Nephron progenitor cell (in vitro differentiated cells): ENCODE results near the gene SPACDR.
"Not testable (repeated sequence)": the region's sequence is repeated elsewhere in the genome, so short reads cannot be mapped to it uniquely, and the experiment has no call there.

Experiments used
- DNase-seq: peaks from one replicate; pipeline ENCODE4 v3.0.0; 2021
- H3K27ac Mint-ChIP-seq: 2 replicates; pipeline ENCODE4 v1.8.0; 2021; ENCODE audit warnings: mild to moderate bottlenecking, moderate library complexity, mixed read lengths
- H3K27me3 Mint-ChIP-seq: 2 replicates; pipeline ENCODE4 v1.8.0; 2021; ENCODE audit warnings: mild to moderate bottlenecking, low read depth, mixed read lengths; ENCODE audit not compliant: poor library complexity
- H3K36me3 Mint-ChIP-seq: 2 replicates; pipeline ENCODE4 v1.8.0; 2021; ENCODE audit warnings: low read depth, mixed read lengths
- H3K4me1 Mint-ChIP-seq: 2 replicates; pipeline ENCODE4 v1.8.0; 2021; ENCODE audit warnings: mixed read lengths
- H3K4me3 Mint-ChIP-seq: 2 replicates; pipeline ENCODE4 v1.8.0; 2021; ENCODE audit warnings: mild to moderate bottlenecking, moderate library complexity, mixed read lengths
- H3K9me3 Mint-ChIP-seq: 2 replicates; pipeline ENCODE4 v1.8.0; 2021; ENCODE audit warnings: mild to moderate bottlenecking, moderate library complexity, mixed read lengths
- TF ChIP-seq, protein P1 (sequence below): fragments of 200-600 bp; sonication (generic); IDR thresholded peaks from 2 replicates; pipeline ENCODE4 v1.5.0; 2021; ENCODE audit warnings: antibody characterized with exemption

The SPACDR gene

DNA sequence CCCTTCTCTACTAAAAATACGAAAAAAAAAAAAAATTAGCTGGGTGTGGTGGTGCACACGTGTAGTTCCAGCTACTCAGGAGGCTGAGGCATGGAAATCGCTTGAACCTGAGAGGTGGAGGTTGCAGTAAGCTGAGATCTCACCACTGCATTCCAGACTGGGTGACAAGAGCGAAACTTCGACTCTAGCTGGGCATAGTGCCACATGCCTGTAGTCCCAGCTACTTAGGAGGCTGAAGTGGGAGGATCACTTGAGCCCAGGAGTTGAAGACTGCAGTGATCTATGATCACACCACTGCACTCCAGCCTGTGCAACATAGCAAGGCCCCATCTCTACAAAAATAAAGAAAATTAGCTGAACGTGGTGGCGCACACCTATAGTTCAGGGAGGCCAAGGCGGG is 1.2 kb upstream of the SPACDR start:
- Mint-ChIP-seq H3K4me3 (no peak overlapping the region), H3K27me3 (no peaks in the 10 kb centered on the region), H3K4me1 (peaks cover 15% of the 10 kb centered on the region), H3K27ac (no peak overlapping the region), H3K36me3 (peaks cover 4% of the 10 kb centered on the region), H3K9me3 (no peaks in the 10 kb centered on the region)
- DNase-seq, result no peak
- TF ChIP-seq, protein P1, sequence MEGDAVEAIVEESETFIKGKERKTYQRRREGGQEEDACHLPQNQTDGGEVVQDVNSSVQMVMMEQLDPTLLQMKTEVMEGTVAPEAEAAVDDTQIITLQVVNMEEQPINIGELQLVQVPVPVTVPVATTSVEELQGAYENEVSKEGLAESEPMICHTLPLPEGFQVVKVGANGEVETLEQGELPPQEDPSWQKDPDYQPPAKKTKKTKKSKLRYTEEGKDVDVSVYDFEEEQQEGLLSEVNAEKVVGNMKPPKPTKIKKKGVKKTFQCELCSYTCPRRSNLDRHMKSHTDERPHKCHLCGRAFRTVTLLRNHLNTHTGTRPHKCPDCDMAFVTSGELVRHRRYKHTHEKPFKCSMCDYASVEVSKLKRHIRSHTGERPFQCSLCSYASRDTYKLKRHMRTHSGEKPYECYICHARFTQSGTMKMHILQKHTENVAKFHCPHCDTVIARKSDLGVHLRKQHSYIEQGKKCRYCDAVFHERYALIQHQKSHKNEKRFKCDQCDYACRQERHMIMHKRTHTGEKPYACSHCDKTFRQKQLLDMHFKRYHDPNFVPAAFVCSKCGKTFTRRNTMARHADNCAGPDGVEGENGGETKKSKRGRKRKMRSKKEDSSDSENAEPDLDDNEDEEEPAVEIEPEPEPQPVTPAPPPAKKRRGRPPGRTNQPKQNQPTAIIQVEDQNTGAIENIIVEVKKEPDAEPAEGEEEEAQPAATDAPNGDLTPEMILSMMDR, result no peak

DNA sequence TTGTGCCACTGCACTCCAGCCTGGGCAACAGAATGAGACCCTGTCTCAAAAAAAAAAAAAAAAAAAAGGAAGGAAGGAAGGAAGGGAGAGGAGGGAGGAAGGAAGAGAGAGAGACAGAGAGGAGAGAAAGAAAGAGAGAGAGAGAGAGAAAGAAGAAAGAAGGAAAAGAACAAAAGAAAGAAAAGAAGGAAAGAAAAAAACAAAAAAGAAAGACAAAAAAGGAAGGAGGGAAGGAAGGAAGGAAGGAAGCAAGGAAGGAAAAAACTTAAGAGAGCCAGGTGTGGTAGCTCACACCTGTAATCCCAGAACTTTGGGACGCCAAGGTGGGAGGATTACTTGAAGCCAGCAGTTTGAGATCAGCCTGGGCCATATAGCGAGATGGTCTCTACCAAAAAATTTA is 731 bp upstream of the SPACDR start:
- TF ChIP-seq, protein P1, result no peak
- no peak for DNase-seq
- Mint-ChIP-seq H3K4me3 (no peak overlapping the region), H3K4me1 (peaks cover 15% of the 10 kb centered on the region), H3K27me3 (no peaks in the 10 kb centered on the region), H3K36me3 (peaks cover 4% of the 10 kb centered on the region), H3K9me3 (no peaks in the 10 kb centered on the region), H3K27ac (no peak overlapping the region)

DNA sequence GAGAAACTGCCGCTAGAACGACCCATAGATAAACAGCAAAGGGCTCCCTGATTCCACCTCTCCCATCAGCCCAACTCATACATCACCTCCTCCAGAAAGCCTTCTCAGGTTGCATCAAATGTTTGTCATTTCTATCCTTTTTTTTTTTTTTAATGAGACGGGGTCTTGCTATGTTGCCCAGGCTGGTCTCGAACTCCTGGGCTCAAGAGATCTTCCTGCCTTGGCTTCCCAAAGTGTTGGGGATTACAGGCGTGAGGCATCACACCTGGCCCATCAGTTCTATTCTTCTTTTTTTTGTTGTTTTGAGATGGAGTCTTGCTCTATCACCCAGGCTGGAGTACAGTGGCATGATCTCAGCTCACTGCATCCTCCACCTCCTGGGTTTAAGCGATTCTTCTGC is 7.0 kb downstream of the SPACDR start:
- DNase-seq, result no peak
- Mint-ChIP-seq H3K27ac (no peak overlapping the region), H3K27me3 (peaks cover 8% of the 10 kb centered on the region), H3K9me3 (peaks cover 4% of the 10 kb centered on the region), H3K4me3 (no peak overlapping the region), H3K36me3 (peaks cover 20% of the 10 kb centered on the region), H3K4me1 (peaks cover 10% of the 10 kb centered on the region)
- TF ChIP-seq, protein P1, result no peak

DNA sequence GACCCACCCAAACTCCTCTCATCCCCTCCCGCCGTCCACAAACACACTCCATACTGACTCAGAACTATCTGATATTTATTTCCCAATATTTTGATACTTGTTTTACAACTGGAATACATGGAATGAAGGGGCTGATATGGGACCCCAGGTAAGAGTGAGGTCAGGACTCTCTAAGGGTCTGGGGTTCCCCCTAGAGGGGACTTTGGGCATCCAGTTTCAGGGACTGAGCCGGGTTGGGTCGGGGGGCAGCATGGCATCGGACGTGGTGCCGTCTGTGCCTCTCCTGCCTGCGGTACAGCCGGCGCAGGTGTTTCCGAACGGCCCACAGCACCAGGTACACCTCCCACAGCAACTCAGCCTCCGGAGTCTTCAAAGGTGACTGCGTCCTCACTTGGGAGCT is 7.5 kb downstream of the SPACDR start:
- no peak for DNase-seq
- peaks cover 4% of the 10 kb centered on the region for H3K9me3 Mint-ChIP-seq
- H3K36me3 Mint-ChIP-seq, result peaks cover 16% of the 10 kb centered on the region
- peaks cover 10% of the 10 kb centered on the region for H3K4me1 Mint-ChIP-seq
- H3K4me3 Mint-ChIP-seq, result no peak overlapping the region
- no peak overlapping the region for H3K27ac Mint-ChIP-seq
- TF ChIP-seq, protein P1, result no peak
- H3K27me3 Mint-ChIP-seq, result peaks cover 10% of the 10 kb centered on the region

DNA sequence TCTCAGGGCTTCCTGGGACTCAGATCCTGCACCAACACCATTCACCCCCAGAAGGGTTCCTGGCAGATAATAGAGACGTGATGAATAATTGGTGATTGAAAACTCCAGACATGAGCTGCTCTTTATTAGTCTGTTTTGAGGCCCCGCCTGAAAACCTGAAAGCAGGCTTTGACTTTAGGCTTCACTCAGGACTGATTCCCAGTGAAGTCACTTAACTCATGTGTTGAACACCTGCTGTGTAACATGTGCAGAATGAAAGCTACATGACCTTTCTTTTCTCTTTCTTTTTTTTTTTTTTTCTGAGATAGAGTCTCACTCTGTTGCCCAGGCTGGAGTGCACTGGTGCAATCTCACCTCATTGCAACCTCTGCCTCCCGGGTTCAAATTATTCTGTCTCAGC is 8.9 kb downstream of the SPACDR start:
- Mint-ChIP-seq H3K4me1 (peaks cover 10% of the 10 kb centered on the region), H3K9me3 (peaks cover 4% of the 10 kb centered on the region), H3K36me3 (peaks cover 16% of the 10 kb centered on the region), H3K27ac (peak overlapping the region; percentile 69), H3K4me3 (no peak overlapping the region), H3K27me3 (peaks cover 16% of the 10 kb centered on the region)
- TF ChIP-seq, protein P1, result no peak
- DNase-seq, result no peak

DNA sequence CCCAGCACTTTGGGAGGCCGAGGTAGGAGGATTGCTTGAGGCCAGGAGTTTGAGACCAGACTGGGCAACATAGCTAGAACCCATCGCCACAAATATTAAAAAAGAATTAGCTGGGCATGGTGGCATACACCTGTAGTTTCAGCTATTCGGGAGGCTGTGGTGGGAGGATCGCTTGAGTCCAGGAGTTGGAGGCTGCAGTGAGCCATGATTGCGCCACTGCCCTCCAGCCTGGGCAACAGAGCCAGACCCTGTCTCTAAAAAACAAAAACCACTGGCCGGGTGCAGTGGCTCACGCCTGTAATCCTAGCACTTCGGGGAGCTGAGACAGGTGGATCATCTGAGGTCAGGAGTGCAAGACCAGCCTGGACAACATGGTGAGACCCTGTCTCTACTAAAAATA is 10.2 kb downstream of the SPACDR start:
- Mint-ChIP-seq H3K36me3 (peaks cover 12% of the 10 kb centered on the region), H3K27me3 (peaks cover 16% of the 10 kb centered on the region), H3K4me1 (peaks cover 14% of the 10 kb centered on the region)
- not testable (repeated sequence) for H3K27ac Mint-ChIP-seq, H3K9me3 Mint-ChIP-seq, DNase-seq, H3K4me3 Mint-ChIP-seq
